CD1c-positive myeloid dendritic cell (primary cell): ENCODE data around the gene SPEM1.

Experiments
- DNase-seq: peaks from one replicate; pipeline ENCODE4 v3.0.0-alpha.2; 2016; ENCODE audit errors: extremely low spot score

Gene SPEM1

GRCh38 chr17:7440113-7440833 lies 20.1 kb downstream of the SPEM1 start:
- DNase-seq, result peak; percentile 65

DNA sequence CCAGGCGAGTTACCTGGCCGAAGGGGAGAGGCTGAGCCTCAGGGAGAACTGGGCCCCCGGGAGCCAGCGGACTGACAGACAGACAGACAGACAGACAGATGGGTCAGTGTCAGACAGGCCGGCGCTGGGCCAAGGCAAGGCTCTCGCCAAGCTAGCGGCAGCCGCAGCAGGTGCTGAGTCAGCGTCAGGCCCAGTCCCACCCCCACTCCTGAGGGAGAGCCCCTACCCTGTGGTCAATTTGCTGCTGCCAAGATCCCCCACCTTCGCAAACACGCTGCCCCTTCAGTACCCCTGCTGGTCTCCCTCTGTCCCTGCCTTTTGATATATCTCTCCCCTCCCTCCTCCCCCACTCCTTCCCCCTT lies 20.7 kb downstream of the SPEM1 start:
- no peak for DNase-seq

GRCh38 chr17:7441266-7441665 lies 21.1 kb downstream of the SPEM1 start:
- no peak for DNase-seq

DNA sequence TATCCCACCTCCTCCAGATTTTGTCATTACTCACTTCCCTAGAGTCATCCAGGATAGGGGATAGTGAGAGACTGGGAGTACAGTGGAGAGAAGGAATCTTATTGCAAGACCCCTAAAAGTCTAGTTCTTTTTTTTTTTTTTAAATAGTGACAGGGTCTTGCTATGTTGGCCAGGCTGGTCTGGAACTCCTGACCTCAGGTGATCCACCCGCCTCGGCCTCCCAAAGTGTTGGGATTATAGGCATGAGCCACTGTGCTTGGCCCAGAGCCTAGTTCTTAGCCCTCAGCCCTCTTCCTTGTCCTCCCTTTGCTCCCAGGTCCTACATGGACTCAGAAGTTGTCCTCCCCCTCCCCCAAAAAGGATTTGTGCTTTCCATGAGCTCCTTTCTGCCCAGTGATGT lies 22.0 kb downstream of the SPEM1 start:
- no peak for DNase-seq

- DNase-seq, result no peak
Measured at GRCh38 chr17:7443499-7444485, 23.7 kb downstream of the SPEM1 start.

DNA sequence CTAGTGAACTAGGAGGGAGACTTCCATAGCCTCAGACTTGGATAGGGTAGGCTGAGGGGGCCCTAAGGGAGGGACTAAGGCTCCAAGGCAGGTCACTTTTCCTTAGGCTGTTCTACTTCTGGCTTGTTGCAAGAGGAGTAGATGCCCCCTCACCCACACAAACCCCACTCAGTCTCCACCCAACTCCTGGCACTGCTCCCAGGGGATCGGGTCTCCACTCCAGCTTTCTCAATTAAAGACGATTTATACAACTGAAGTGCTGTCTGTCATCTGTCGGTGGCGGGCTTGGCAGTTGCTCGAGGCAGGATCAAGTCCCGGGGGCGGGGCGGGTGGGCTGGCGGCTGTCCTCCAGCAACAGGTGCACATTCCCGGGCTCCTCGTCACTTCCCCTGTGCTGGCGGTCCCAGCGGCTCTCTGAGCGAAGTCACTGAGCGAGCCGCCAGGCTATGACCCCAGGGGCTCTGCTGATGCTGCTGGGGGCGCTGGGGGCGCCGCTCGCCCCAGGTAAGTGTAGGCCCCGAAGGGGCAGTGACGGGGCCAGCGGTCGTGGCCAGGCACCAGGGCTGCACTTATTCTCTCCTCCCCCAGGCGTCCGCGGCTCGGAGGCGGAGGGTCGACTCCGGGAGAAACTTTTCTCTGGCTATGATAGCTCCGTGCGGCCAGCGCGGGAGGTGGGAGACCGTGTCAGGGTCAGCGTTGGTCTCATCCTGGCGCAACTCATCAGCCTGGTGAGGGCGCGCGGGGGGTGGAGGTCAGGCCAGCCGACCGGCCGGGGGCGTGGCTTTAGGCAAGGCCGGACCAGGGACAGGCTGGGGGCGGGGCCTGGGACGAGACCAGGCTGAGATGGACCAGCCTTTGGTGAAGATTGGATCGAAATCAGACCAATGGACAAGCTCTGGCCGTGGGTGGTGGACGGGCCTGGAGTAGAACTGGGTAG lies 24.8 kb downstream of the SPEM1 start, which contains the start of gene CHRNB1:
TSS of gene CHRNB1 (plus strand) at position 380 of the 937 bp plus-strand sequence. CDS start at position 447, 67 bp downstream.
- DNase-seq, result peak; percentile 65

DNA sequence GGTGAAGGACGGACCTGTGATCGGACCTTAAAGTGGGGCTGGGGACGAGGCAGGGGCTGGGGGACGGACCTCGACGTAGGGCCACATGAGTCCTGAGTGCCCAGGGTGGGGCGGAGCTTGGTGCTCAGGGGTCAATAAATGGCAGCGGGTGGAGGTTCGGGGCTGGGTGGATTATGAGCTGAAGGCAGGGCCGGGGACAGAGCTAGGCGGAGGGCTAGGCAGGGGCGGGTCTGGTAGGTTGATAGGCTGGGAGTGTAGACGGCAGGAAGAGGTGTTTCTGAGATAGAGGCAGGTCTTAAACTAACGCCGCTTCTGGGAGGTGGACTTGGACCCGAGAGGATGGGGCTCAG lies 25.5 kb downstream of the SPEM1 start:
- DNase-seq, result no peak

DNA sequence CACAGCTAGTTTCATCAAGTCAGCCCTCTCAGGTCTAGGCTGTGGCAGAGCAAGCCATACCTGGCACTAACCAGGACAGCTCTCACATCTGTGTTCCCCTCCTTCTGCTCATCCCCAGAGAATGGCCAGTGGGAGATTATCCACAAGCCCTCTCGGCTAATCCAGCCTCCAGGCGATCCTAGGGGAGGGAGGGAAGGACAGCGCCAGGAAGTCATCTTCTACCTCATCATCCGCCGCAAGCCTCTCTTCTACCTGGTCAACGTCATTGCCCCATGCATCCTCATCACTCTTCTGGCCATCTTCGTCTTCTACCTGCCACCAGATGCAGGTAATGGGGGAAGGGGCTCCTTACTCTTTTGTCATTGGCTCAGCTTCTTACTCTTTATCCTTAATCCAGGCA lies 28.3 kb downstream of the SPEM1 start:
- no peak for DNase-seq

GRCh38 chr17:7459961-7460545 lies 39.9 kb downstream of the SPEM1 start:
- no peak for DNase-seq

DNA sequence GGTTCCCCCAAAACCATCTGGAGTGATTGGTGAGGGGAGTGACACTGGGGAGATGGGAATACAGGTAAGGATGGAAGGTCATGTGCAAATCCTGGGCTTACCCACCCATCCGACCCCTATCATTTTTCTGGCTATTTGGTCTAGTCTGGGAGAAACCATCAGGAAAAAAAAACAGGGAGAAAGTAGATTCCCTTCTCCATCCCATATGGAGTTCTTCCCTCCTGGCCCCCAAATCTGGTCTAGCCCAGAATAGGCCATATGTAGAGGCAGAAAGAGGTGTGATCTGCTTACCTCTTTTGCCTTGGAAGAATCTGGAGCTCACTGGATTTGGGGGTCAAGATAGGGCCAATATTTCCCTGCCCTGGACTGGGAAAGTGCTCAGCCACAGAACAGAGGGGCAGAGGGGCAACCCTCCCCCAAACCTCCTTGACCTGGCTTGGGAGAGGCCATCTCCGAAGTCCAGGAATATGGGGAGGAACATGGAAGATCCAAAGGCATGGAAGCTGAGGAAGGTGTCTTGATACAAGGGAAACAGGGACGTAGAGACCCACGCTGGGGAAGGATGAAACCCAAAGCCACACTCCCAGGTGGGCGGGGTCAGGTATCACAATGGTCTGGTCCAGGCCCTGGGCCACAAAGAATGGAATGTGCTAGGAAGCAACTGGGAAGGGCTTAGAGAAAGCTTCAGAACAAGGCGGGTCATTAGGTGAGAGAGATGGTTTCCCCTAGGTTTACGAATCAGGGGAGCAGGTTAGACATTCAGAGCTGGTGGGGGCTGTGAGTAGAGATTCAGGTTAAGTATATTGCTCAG lies 40.9 kb downstream of the SPEM1 start:
- DNase-seq, result no peak

- DNase-seq, result no peak
Measured at GRCh38 chr17:7462474-7463371, 42.6 kb downstream of the SPEM1 start.

GRCh38 chr17:7463372-7463846 lies 43.3 kb downstream of the SPEM1 start:
- no peak for DNase-seq

GRCh38 chr17:7464081-7464480 lies 44.0 kb downstream of the SPEM1 start:
- no peak for DNase-seq

DNA sequence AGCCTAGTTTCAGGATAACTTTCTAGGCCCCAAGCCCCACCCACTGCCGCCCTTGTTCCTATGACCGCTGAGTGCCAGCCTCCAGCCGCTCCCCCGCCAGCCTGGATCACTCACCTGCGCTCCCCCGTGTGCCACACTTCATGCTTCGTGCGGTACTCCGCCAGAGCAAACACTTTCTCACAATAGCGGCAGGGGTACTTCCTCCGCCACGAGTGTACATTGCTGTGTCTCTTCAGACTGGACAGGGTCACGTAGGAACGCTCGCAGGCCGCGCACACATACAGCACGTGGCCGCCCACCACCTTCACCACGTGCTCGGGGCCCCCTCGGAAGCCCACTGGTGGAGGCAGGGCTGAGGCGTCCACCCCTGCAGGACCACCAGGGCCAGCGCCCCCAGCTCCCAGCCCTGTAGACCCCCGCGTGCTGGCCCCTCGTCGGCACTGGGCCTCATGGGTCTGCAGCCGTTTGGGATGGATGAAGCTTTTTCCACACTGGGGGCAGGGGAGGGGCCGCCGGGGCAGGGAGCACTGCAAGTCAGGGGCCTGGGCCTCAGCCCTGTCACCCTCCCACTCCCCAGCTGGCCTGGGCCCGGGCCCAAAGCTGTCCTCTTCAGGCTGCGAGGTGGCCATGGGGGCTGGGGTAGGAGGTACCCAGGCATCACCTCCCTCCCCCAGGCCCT lies 45.6 kb downstream of the SPEM1 start:
- no peak for DNase-seq

GRCh38 chr17:7466318-7466638 lies 46.2 kb downstream of the SPEM1 start:
- no peak for DNase-seq

GRCh38 chr17:7466639-7467341 lies 46.7 kb downstream of the SPEM1 start:
- peak; percentile 82 for DNase-seq

GRCh38 chr17:7467498-7467897 lies 47.4 kb downstream of the SPEM1 start:
- DNase-seq, result no peak

GRCh38 chr17:7468290-7468689 lies 48.2 kb downstream of the SPEM1 start:
- DNase-seq, result no peak
